HCT116 (cell line): ENCODE results near the gene LZTS3. TPM values are rescaled to one million over a fixed set of nuclear protein-coding genes. Genes with fewer than 3 reads are reported as not detected.

Experiments used
- ATAC-seq: fragments of 200-7000 bp; cut with Tn5 transposase; 2 replicates; pipeline ENCODE4 v1.9.1; 2020; ENCODE audit warnings: mild to moderate bottlenecking, moderate library complexity
- BruUV-seq: library from RNA; stranded (reverse); fragments of 400-500 nt; replicated peaks from 2 replicates; lab custom pipeline; 2021; lab: Mats Ljungman, UMichigan
- CTCF ChIA-PET: fragments of 300-600 bp; sonication (Branson Sonifier 250); formaldehyde crosslinking; loops from one replicate; lab custom pipeline; 2021; ENCODE audit warnings: antibody characterized with exemption; lab: Charles Lee
- POLR2A ChIA-PET: fragments of 300-600, 350-600 bp; sonication (Branson Sonifier 250); formaldehyde crosslinking; loops from one replicate; lab custom pipeline; 2021; ENCODE audit warnings: antibody characterized with exemption; lab: Charles Lee
- RAD21 ChIA-PET, 2 experiments: fragments of 300-600 bp; sonication (Branson Sonifier 250); formaldehyde crosslinking; loops; one replicate each; lab custom pipeline; 2023; ENCODE audit warnings: low total read pairs in 2 of 2; ENCODE audit not compliant: uncharacterized antibody in 2 of 2, unreplicated experiment in 2 of 2, low non-redundant PET in 1 of 2; lab: Charles Lee
- DNase-seq: peaks from one replicate; pipeline ENCODE4 v3.0.0-alpha.2; 2010; ENCODE audit warnings: low read depth, low spot score
- H2AFZ ChIP-seq: fragments of 200-600 bp; shearing (Covaris generic), sonication (generic); 2 replicates; pipeline ENCODE4 v1.6.1; 2017; ENCODE audit warnings: low read depth, mixed run types, mixed read lengths, antibody characterized with exemption, low read length; ENCODE audit not compliant: poor library complexity, severe bottlenecking
- H3K27ac ChIP-seq: 2 replicates; pipeline ENCODE4 v1.5.1; 2012; ENCODE audit warnings: low read depth, low read length
- H3K27me3 ChIP-seq: fragments of 200-600 bp; sonication (generic); 2 replicates; pipeline ENCODE4 v1.6.1; 2016; ENCODE audit warnings: mixed run types, low read length, mixed read lengths; ENCODE audit not compliant: insufficient read depth
- H3K36me3 ChIP-seq, 2 experiments: fragments of 200-500 bp in 1 of 2; fragments of 200-600 bp in 1 of 2; sonication (Bioruptor generic) in 1 of 2; sonication (generic) in 1 of 2; 2 replicates each; pipeline versions ENCODE4 v1.5.1 to v1.6.1; 2014 to 2016; ENCODE audit warnings: low read length in 2 of 2, inconsistent platforms in 1 of 2, mixed read lengths in 1 of 2, mixed run types in 1 of 2; ENCODE audit not compliant: insufficient read depth in 2 of 2, control insufficient read depth in 1 of 2
- H3K4me1 ChIP-seq, 2 experiments: fragments of 200-600 bp in 1 of 2; sonication (generic) in 1 of 2; 2 replicates each; pipeline versions ENCODE4 v1.5.1 to v1.6.1; 2012 to 2017; ENCODE audit warnings: low read length in 2 of 2, inconsistent platforms in 1 of 2, mild to moderate bottlenecking in 1 of 2, mixed read lengths in 1 of 2, mixed run types in 1 of 2, moderate library complexity in 1 of 2; ENCODE audit not compliant: insufficient read depth in 2 of 2, control insufficient read depth in 1 of 2
- H3K4me2 ChIP-seq: fragments of 200-600 bp; sonication (generic); 2 replicates; pipeline ENCODE4 v1.6.1; 2017; ENCODE audit warnings: mixed run types, low read length, mixed read lengths
- H3K4me3 ChIP-seq, 2 experiments: fragments of 200-600 bp in 1 of 2; sonication (generic) in 1 of 2; replicated peaks in 1 of 2; 2 replicates each; pipeline ENCODE4 v1.5.1; 2011 to 2016; ENCODE audit warnings: low read length in 2 of 2, control low read depth in 1 of 2, low read depth in 1 of 2, mild to moderate bottlenecking in 1 of 2, mixed read lengths in 1 of 2, mixed run types in 1 of 2
- H3K79me2 ChIP-seq: fragments of 200-600 bp; sonication (generic); 2 replicates; pipeline ENCODE4 v1.6.1; 2017; ENCODE audit warnings: mild to moderate bottlenecking, mixed run types, low read length, moderate library complexity, mixed read lengths; ENCODE audit not compliant: insufficient read depth
- H3K9ac ChIP-seq: fragments of 200-600 bp; sonication (generic); 2 replicates; pipeline ENCODE4 v1.6.1; 2016; ENCODE audit warnings: low read length, mixed read lengths
- H3K9me2 ChIP-seq: fragments of 200-600 bp; sonication (generic), shearing (Covaris generic); 2 replicates; pipeline ENCODE4 v1.6.1; 2017; ENCODE audit warnings: mixed run types, mild to moderate bottlenecking, moderate library complexity; ENCODE audit not compliant: insufficient read depth
- H3K9me3 ChIP-seq, 2 experiments: fragments of 200-500 bp in 1 of 2; fragments of 200-600 bp in 1 of 2; sonication (Bioruptor generic) in 1 of 2; sonication (generic) in 1 of 2; 2 replicates each; pipeline ENCODE4 v1.6.1; 2014 to 2017; ENCODE audit warnings: low read length in 2 of 2, mixed read lengths in 2 of 2, inconsistent platforms in 1 of 2, low read depth in 1 of 2, mild to moderate bottlenecking in 1 of 2, mixed run types in 1 of 2, moderate library complexity in 1 of 2; ENCODE audit not compliant: control insufficient read depth in 1 of 2, insufficient read depth in 1 of 2
- H4K20me1 ChIP-seq: fragments of 200-600 bp; sonication (generic), shearing (Covaris generic); 2 replicates; pipeline ENCODE4 v1.6.1; 2017; ENCODE audit warnings: mixed run types, mild to moderate bottlenecking, moderate library complexity; ENCODE audit not compliant: insufficient read depth
- ATF3 ChIP-seq: IDR thresholded peaks from 2 replicates; pipeline ENCODE4 v1.6.1; 2012
- CBX3 ChIP-seq: IDR thresholded peaks from 2 replicates; pipeline ENCODE4 v1.6.1; 2012; ENCODE audit warnings: low read depth
- CEBPB ChIP-seq: IDR thresholded peaks from 2 replicates; pipeline ENCODE4 v1.6.1; 2012; ENCODE audit warnings: low read depth
- ELF1 ChIP-seq: IDR thresholded peaks from 2 replicates; pipeline ENCODE4 v1.6.1; 2012; ENCODE audit warnings: low read depth, borderline replicate concordance
- FOSL1 ChIP-seq: IDR thresholded peaks from 2 replicates; pipeline ENCODE4 v1.6.1; 2012; ENCODE audit warnings: low read depth
- JUND ChIP-seq: IDR thresholded peaks from 2 replicates; pipeline ENCODE4 v1.6.1; 2012
- MAX ChIP-seq: IDR thresholded peaks from 2 replicates; pipeline ENCODE4 v1.6.1; 2012
- POLR2A ChIP-seq: IDR thresholded peaks from 2 replicates; pipeline ENCODE4 v1.7.0; 2011; ENCODE audit warnings: borderline replicate concordance; ENCODE audit not compliant: insufficient read depth, insufficient read length; ENCODE audit errors: extremely low read depth
- POLR2AphosphoS5 ChIP-seq: IDR thresholded peaks from 2 replicates; pipeline ENCODE4 v1.6.1; 2011; ENCODE audit warnings: mild to moderate bottlenecking, low read depth, low read length, moderate library complexity
- RAD21 ChIP-seq: IDR thresholded peaks from 2 replicates; pipeline ENCODE4 v1.6.1; 2012; ENCODE audit warnings: low read depth, mild to moderate bottlenecking
- REST ChIP-seq: IDR thresholded peaks from 2 replicates; pipeline ENCODE4 v1.6.1; 2012; ENCODE audit warnings: low read depth
- SIN3A ChIP-seq: IDR thresholded peaks from 2 replicates; pipeline ENCODE4 v1.6.1; 2012; ENCODE audit warnings: low read depth
- SP1 ChIP-seq: IDR thresholded peaks from 2 replicates; pipeline ENCODE4 v1.6.1; 2012; ENCODE audit warnings: low read depth
- YY1 ChIP-seq: IDR thresholded peaks from 2 replicates; pipeline ENCODE4 v1.6.1; 2011; ENCODE audit warnings: low read length, low read depth, moderate library complexity, mild to moderate bottlenecking; ENCODE audit not compliant: insufficient replicate concordance; ENCODE audit errors: extremely low read depth
- ZNF274 ChIP-seq: fragments of 200-500 bp; sonication (Bioruptor generic); IDR thresholded peaks from 2 replicates; pipeline ENCODE4 v1.6.1; 2014; ENCODE audit warnings: mild to moderate bottlenecking, low read depth, low read length, inconsistent platforms
- intact Hi-C: fragments of 100-400 bp; cut with micrococcal nuclease; formaldehyde crosslinking; loops from 2 replicates; pipeline ENCODE4 v1.10.0; 2022
- total RNA-seq: library from RNA; stranded (reverse); gene quantifications from one replicate; pipeline ENCODE4 v1.2.1, GENCODE V29; 2021; ENCODE audit not compliant: unreplicated experiment
- TF ChIP-seq, protein P1 (sequence below): IDR thresholded peaks from 2 replicates; pipeline ENCODE4 v1.6.1; 2011; ENCODE audit warnings: mild to moderate bottlenecking, low read length, moderate library complexity; ENCODE audit not compliant: insufficient replicate concordance; ENCODE audit errors: extremely low read depth

LZTS3 gene
- total RNA-seq, 1 experiment from 2014 or later, result 5.2 TPM

- ChIA-PET CTCF (no interaction called here), RAD21 (interaction anchor here in 1 of 2 experiments (0.6 kb wide), 1 partner anchor 195 kb away, joined by 3 read pairs; no protein-coding TSS in a partner anchor), POLR2A (no interaction called here)
- no peak for DNase-seq
- peaks cover 0 to 4% of the 10 kb centered on the region in 2 experiments; a peak in 1 of 4 replicates for H3K4me1 ChIP-seq
- H4K20me1 ChIP-seq, result no peaks in the 10 kb centered on the region
- no peaks in the 10 kb centered on the region for H3K27me3 ChIP-seq
- intact Hi-C loops, result no loop called here
- H3K9me3 ChIP-seq, result no peaks in the 10 kb centered on the region; a peak in 1 of 4 replicates
- no peak for ATAC-seq
- H3K4me2 ChIP-seq, result no peak overlapping the region
- no TSS peak for BruUV-seq
- H3K9ac ChIP-seq, result no peak overlapping the region
- H2AFZ ChIP-seq, result no peak overlapping the region
- no peak overlapping the region for H3K27ac ChIP-seq
- TF ChIP-seq ZNF274 (no peak), REST (no peak), SP1 (no peak), ELF1 (no peak), CEBPB (no peak), FOSL1 (no peak), RAD21 (no peak), POLR2AphosphoS5 (no peak), ATF3 (no peak), YY1 (no peak), SIN3A (no peak), CBX3 (no peak), POLR2A (no peak), MAX (no peak), JUND (no peak)
- TF ChIP-seq, protein P1, sequence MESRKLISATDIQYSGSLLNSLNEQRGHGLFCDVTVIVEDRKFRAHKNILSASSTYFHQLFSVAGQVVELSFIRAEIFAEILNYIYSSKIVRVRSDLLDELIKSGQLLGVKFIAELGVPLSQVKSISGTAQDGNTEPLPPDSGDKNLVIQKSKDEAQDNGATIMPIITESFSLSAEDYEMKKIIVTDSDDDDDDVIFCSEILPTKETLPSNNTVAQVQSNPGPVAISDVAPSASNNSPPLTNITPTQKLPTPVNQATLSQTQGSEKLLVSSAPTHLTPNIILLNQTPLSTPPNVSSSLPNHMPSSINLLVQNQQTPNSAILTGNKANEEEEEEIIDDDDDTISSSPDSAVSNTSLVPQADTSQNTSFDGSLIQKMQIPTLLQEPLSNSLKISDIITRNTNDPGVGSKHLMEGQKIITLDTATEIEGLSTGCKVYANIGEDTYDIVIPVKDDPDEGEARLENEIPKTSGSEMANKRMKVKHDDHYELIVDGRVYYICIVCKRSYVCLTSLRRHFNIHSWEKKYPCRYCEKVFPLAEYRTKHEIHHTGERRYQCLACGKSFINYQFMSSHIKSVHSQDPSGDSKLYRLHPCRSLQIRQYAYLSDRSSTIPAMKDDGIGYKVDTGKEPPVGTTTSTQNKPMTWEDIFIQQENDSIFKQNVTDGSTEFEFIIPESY, result no peak
- H3K4me3 ChIP-seq, result no peak overlapping the region
- H3K9me2 ChIP-seq, result no peaks in the 10 kb centered on the region
- H3K79me2 ChIP-seq, result peaks cover 8% of the 10 kb centered on the region
- H3K36me3 ChIP-seq, result peaks cover 7 to 12% of the 10 kb centered on the region in 2 experiments; a peak in 3 of 4 replicates
These were observed 52.0 kb downstream of the LZTS3 start for GRCh38 chr20:3121271-3121911.
